HCT116 (cell line): ENCODE data around the gene USP30. TPM values are rescaled to one million over a fixed set of nuclear protein-coding genes. Genes with fewer than 3 reads are reported as not detected.

Source experiments
- CEBPB ChIP-seq: IDR thresholded peaks from 2 replicates; pipeline ENCODE4 v1.6.1; 2012; ENCODE audit warnings: low read depth
- EGR1 ChIP-seq: IDR thresholded peaks from 2 replicates; pipeline ENCODE4 v1.6.1; 2012; ENCODE audit warnings: low read depth
- ELF1 ChIP-seq: IDR thresholded peaks from 2 replicates; pipeline ENCODE4 v1.6.1; 2012; ENCODE audit warnings: low read depth, borderline replicate concordance
- EZH2phosphoT487 ChIP-seq: fragments of 200-600 bp; IDR thresholded peaks from 2 replicates; pipeline ENCODE4 v1.6.1; 2018; ENCODE audit warnings: antibody characterized with exemption, borderline replicate concordance
- FOSL1 ChIP-seq: IDR thresholded peaks from 2 replicates; pipeline ENCODE4 v1.6.1; 2012; ENCODE audit warnings: low read depth
- JUND ChIP-seq: IDR thresholded peaks from 2 replicates; pipeline ENCODE4 v1.6.1; 2012
- POLR2A ChIP-seq: IDR thresholded peaks from 2 replicates; pipeline ENCODE4 v1.7.0; 2011; ENCODE audit warnings: borderline replicate concordance; ENCODE audit not compliant: insufficient read depth, insufficient read length; ENCODE audit errors: extremely low read depth
- POLR2AphosphoS5 ChIP-seq: IDR thresholded peaks from 2 replicates; pipeline ENCODE4 v1.6.1; 2011; ENCODE audit warnings: mild to moderate bottlenecking, low read depth, low read length, moderate library complexity
- SIN3A ChIP-seq: IDR thresholded peaks from 2 replicates; pipeline ENCODE4 v1.6.1; 2012; ENCODE audit warnings: low read depth
- SP1 ChIP-seq: IDR thresholded peaks from 2 replicates; pipeline ENCODE4 v1.6.1; 2012; ENCODE audit warnings: low read depth
- SRF ChIP-seq: IDR thresholded peaks from 2 replicates; pipeline ENCODE4 v1.6.1; 2012; ENCODE audit warnings: low read depth
- ZFX ChIP-seq: fragments of 450-650 bp; IDR thresholded peaks from 2 replicates; pipeline ENCODE4 v1.6.1; 2017
- ZNF274 ChIP-seq: fragments of 200-500 bp; sonication (Bioruptor generic); IDR thresholded peaks from 2 replicates; pipeline ENCODE4 v1.6.1; 2014; ENCODE audit warnings: mild to moderate bottlenecking, low read depth, low read length, inconsistent platforms
- total RNA-seq: library from RNA; stranded (reverse); gene quantifications from one replicate; pipeline ENCODE4 v1.2.1, GENCODE V29; 2021; ENCODE audit not compliant: unreplicated experiment
- TF ChIP-seq, protein P1 (sequence below): IDR thresholded peaks from 2 replicates; pipeline ENCODE4 v1.6.1; 2012; ENCODE audit warnings: low read depth
- TF ChIP-seq, protein P2 (sequence below): IDR thresholded peaks from 2 replicates; pipeline ENCODE4 v1.6.1; 2012
- TF ChIP-seq, protein P3 (sequence below): IDR thresholded peaks from 2 replicates; pipeline ENCODE4 v1.6.1; 2012

The USP30 gene
- total RNA-seq, 1 experiment from 2014 or later = 9.2 TPM

DNA sequence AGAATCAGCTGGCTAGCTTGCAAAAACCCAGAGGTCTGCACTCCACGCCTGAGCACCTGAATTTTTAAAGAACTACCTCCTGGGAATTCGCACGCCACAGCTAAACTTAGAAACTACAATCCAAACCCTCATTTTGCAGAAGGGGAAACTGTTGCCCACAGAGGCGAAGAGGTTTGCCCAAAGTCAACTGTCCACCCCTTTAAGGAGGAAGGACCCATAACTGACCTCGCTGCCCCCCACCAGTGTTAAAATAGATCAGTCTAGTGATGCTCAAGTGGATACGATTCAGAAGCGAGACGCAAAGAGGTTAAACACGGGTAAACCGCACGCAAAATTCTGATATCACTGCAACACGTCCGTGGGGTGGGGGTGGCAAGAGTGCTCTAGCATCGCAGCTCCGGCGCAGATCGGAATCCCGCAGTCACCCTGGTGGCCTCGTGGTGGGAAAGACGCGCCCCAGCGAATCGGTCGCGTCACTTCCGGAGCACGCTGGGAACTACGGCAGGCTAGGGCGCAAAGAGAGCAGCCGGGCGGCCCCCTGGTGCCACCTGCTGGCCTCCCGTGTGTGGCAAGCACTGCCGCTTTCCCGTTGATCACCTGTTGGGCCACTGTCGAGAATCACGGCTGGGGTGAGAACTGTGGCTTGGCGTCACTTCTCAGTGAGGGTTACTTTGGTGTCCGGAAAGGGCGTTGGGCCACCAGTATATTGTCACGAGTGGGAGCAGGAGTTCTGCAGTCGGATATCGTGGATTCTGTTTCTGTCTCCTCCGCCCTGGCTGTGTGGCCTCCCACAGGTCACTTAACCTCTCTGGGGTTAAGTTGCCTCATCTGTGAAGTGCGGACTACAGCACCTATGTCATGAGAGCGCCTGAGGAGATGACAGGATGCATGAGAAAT lies 40.9 kb downstream of the USP30 start, which contains the start of gene ALKBH2 (continued):
- TF ChIP-seq, protein P1, sequence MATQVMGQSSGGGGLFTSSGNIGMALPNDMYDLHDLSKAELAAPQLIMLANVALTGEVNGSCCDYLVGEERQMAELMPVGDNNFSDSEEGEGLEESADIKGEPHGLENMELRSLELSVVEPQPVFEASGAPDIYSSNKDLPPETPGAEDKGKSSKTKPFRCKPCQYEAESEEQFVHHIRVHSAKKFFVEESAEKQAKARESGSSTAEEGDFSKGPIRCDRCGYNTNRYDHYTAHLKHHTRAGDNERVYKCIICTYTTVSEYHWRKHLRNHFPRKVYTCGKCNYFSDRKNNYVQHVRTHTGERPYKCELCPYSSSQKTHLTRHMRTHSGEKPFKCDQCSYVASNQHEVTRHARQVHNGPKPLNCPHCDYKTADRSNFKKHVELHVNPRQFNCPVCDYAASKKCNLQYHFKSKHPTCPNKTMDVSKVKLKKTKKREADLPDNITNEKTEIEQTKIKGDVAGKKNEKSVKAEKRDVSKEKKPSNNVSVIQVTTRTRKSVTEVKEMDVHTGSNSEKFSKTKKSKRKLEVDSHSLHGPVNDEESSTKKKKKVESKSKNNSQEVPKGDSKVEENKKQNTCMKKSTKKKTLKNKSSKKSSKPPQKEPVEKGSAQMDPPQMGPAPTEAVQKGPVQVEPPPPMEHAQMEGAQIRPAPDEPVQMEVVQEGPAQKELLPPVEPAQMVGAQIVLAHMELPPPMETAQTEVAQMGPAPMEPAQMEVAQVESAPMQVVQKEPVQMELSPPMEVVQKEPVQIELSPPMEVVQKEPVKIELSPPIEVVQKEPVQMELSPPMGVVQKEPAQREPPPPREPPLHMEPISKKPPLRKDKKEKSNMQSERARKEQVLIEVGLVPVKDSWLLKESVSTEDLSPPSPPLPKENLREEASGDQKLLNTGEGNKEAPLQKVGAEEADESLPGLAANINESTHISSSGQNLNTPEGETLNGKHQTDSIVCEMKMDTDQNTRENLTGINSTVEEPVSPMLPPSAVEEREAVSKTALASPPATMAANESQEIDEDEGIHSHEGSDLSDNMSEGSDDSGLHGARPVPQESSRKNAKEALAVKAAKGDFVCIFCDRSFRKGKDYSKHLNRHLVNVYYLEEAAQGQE = no peak
- TF ChIP-seq EZH2phosphoT487 = no peak
- TF ChIP-seq POLR2A = peak; percentile 97
- TF ChIP-seq CEBPB = no peak
- no peak for TF ChIP-seq ZFX
- TF ChIP-seq SIN3A = peak; percentile 83; the same call in 1 of the 2 replicates
- peak; percentile 96 for TF ChIP-seq POLR2AphosphoS5
- peak; percentile 48; the same call in 1 of the 2 replicates for TF ChIP-seq SP1
- TF ChIP-seq, protein P2, sequence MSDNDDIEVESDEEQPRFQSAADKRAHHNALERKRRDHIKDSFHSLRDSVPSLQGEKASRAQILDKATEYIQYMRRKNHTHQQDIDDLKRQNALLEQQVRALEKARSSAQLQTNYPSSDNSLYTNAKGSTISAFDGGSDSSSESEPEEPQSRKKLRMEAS = peak; percentile 100
- TF ChIP-seq EGR1 = no peak
- TF ChIP-seq ZNF274 = no peak
- no peak for TF ChIP-seq SRF
- no peak for TF ChIP-seq ELF1
- TF ChIP-seq FOSL1 = no peak
- TF ChIP-seq JUND = no peak
- TF ChIP-seq, protein P3, sequence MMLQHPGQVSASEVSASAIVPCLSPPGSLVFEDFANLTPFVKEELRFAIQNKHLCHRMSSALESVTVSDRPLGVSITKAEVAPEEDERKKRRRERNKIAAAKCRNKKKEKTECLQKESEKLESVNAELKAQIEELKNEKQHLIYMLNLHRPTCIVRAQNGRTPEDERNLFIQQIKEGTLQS = no peak
